GM12864 (cell line): ENCODE data around the gene RAD9A.

ENCODE experiments used
- DNase-seq: peaks from one replicate; pipeline ENCODE4 v3.0.0-alpha.2; 2011; ENCODE audit warnings: low read depth
- H3K4me3 ChIP-seq: 2 replicates; pipeline ENCODE4 v1.5.1; 2011; ENCODE audit warnings: mild to moderate bottlenecking, low read depth, low read length, control low read depth
- TF ChIP-seq, protein P1 (sequence below): IDR thresholded peaks from 2 replicates; pipeline ENCODE4 v1.5.1; 2011; ENCODE audit warnings: low read depth, mild to moderate bottlenecking, moderate library complexity, low read length, control low read depth, inconsistent platforms; ENCODE audit errors: missing control alignments

RAD9A gene

DNA sequence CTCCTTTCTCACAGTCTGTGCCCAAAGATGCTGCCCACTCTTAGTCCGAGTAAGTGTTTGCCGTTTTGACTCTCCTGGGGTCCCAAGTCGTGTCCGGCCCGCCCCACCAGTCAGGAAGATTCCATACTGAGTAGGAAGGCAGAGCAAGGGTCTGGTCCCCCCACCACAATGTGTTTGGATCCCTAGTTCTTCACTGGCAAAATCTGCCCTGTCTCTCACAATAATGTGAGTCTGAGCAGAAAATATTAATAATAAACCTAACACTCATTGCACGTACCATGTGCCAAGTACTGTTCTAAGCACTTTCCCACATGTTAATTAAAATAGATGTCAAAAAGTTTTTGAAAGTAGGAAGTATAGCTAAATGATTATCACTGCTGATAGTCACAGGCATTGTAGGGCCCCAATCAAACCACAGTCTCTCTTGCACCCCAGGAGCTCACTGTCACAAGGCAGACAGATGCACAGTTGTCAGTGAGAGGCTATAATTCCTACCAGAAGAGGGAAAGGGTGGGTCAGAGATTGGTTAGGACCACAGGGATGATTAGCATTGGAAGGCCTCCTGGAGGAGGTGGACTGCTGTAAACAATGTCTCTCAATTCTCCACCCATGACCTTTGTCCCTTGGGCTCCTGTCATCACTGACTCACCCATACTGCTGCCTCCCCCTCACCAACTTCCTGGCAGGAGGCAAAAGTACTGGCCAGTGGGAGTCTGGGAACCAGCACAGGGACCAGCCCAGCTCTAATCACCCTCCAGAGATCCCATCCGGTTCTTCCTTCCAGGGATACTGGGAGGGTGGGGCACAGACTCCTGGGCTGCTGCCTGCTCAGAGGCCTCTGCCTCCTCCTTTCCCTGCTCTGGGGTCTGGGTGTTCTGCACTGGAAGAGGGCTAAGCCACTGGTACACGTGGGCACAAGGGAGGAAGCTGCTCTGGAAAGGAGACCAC lies 37.4 kb upstream of the RAD9A start:
- no peak for DNase-seq
- H3K4me3 ChIP-seq = peak overlapping the region; percentile 27
- TF ChIP-seq, protein P1, sequence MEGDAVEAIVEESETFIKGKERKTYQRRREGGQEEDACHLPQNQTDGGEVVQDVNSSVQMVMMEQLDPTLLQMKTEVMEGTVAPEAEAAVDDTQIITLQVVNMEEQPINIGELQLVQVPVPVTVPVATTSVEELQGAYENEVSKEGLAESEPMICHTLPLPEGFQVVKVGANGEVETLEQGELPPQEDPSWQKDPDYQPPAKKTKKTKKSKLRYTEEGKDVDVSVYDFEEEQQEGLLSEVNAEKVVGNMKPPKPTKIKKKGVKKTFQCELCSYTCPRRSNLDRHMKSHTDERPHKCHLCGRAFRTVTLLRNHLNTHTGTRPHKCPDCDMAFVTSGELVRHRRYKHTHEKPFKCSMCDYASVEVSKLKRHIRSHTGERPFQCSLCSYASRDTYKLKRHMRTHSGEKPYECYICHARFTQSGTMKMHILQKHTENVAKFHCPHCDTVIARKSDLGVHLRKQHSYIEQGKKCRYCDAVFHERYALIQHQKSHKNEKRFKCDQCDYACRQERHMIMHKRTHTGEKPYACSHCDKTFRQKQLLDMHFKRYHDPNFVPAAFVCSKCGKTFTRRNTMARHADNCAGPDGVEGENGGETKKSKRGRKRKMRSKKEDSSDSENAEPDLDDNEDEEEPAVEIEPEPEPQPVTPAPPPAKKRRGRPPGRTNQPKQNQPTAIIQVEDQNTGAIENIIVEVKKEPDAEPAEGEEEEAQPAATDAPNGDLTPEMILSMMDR = no peak

DNA sequence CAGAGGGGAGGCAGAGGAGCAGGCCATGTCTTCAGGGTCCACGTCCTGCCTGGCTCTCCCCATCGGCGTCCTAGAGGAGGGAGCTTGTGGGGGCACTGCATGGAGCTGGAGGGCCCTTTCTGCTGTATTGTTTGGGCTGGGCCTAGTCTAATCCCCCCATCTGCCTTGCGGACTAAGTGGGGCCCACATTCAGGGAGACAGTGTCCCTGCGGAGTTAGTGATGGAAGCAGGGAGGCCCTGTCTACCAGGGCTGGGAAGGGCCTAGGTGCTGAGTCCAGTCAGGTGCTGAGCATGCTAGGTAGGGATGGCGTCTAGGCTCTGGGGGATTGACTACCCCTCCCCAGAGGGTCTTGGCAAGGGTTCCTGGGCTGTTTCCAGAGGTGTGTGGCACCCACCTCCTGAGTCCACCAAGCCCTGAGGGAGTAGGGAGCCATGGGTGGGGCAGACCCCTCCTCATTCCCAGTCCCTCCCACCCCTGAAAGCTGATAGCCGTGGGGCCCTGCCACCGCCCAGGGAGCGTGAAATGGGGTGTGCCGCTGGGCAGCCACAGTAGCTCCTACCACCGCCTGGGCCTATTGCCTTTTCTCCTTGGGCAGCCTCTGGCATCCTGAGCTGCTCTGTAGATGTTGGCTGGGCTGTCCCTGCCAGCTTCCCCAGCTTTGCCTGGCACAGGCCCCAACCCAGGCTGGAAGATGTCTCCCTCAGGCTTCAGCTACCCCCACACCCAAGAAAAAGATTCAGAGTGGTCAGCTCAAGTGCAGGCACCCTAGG lies 36.6 kb upstream of the RAD9A start:
- no peak overlapping the region for H3K4me3 ChIP-seq
- TF ChIP-seq, protein P1 = no peak
- no peak for DNase-seq

DNA sequence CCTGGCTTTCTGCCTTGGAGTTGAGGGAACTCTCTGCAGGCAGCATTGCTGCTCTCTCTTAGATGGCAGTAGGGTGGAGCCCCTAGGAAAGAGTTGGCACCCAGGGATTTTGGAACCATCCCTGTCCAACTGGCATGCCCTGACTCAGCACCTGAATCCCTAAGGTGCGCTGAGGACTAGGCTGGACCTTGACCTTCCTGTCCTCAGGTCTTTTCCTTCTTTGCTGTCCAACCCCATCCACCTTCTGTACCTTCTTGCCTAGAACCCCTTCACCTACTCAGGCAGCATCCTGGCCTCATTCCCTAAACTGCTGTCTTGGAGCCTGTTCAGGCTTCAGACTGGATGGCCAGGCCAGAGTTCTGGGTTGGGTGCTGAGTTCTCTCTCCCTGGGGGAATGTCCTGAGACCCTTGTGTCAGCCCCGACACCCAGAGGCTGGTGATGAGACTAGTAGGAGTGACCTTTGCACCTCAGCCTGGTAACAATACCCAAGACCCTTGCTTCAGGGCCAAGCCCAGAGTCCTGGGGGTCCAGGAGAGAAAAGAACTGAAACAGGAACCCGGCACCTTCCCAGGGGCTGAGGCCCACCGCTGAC lies 35.9 kb upstream of the RAD9A start:
- DNase-seq = no peak
- H3K4me3 ChIP-seq = no peak overlapping the region
- TF ChIP-seq, protein P1 = no peak

DNA sequence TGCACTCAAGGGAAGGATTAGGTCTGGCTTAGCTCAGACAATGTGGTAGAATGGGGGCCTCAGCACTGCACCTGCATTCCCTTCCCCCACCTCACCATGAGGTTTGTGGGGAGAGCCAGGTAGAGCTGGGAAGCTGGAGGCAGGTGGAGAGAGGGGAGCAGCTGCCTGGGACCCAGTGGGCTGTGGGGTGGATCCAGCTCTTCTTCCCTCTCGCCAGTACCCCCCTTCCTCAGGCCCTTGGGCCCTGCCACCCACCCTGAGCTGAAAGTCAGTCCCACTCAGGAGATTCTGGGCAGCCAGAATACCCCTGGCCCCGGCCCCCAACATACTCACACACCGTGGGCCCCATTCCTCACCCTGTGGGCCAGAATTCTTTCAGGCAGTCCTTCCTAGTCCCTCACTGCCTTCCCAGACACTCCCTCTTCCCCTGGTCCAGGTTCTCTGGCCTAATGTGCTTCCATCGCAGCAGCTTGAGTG lies 35.4 kb upstream of the RAD9A start:
- no peak for DNase-seq
- TF ChIP-seq, protein P1 = no peak
- H3K4me3 ChIP-seq = peak overlapping the region; percentile 0; the same call in 1 of the 2 replicates

DNA sequence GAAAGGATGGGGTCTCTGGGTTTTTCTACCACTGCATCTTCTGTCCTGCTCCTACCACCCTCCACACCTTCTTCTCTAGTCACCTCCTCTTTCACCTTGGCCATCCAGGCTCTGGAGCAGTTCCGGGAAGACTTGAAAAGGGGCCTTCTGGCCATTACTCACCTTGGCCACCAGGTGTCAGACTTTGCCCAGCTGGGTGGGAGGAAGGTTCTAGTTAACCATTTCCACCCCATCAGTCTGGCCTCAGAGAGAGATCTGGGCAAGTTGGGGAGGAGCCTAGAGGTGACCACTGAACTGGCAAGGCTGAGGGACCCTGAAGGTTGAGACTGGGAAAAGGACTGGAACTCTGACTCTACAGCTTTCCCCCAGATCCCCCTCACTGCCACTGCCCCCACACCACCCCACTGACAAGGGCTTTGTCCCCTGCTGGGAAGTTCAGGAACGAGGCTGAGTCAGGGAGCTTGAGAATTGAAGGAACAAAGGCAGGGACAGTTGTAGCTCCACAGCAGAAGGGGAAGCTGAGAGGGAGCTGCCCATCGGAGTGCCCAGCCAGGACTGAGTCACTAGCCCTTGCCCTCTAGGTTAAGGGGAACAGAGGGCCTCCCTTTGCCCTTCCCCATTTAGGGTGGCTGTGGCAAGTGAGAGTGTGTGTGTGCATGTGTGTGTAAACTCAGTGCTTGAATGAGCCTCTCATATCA lies 34.8 kb upstream of the RAD9A start:
- no peak for DNase-seq
- TF ChIP-seq, protein P1 = peak; percentile 94
- H3K4me3 ChIP-seq = peak overlapping the region; percentile 0; the same call in 1 of the 2 replicates
